ENCODE measurements around the gene CEP192.

GRCh38 chr18:13173578-13174145, 182.5 kb downstream of the CEP192 start:
- TF ChIP-seq CTCF (conservative IDR thresholded peaks at IDR 0.05; ENCODE audit: low read length) (no peak), EZH2phosphoT487 (IDR thresholded peaks at IDR 0.05; ENCODE audit: borderline replicate concordance) (no peak)
